ENCODE data around the gene SLC35F3.
"Not testable (repeated sequence)": the region's sequence is repeated elsewhere in the genome, so short reads cannot be mapped to it uniquely, and the experiment has no call there.

Gene SLC35F3

GRCh38 chr1:234345237-234345636 is 440.8 kb downstream of the SLC35F3 start:
- no peaks in the 10 kb centered on the region for H3K36me3 ChIP-seq (replicated peaks)
- no peaks in the 10 kb centered on the region for H3K9me3 ChIP-seq
- no peak for DNase-seq (ENCODE audit: low spot score in 2 of 2)
- peaks cover under 1% of the 10 kb centered on the region for H3K27me3 ChIP-seq (ENCODE audit: low read depth)
- no peaks in the 10 kb centered on the region for H3K4me1 ChIP-seq
- in situ Hi-C loops (cut with MboI; ENCODE audit: low sequenced_read_pairs): no loop called here
- H3K4me3 ChIP-seq: no peak overlapping the region

DNA sequence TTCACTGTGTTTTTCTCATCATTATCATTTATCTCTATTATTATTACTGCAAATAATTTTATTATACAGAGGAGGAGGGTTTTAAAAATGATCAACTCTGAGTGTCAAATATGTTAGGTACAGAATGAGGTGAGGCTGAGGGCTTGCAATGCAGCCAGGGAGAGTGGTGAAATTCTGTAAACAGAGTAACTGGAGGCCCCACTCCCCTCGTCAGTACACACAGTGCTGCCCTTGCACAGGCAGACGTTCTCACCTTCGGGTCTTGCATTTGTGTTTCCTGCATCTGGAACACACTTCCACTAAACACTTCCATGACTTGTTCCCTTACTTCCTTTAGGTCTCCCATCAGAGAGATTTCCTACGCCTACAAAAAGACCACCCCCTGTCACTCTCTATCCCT is 444.5 kb downstream of the SLC35F3 start:
- peaks cover 10% of the 10 kb centered on the region for H3K27me3 ChIP-seq (ENCODE audit: low read depth)
- H3K4me1 ChIP-seq: no peaks in the 10 kb centered on the region
- H3K4me3 ChIP-seq: no peak overlapping the region
- H3K36me3 ChIP-seq (replicated peaks): no peaks in the 10 kb centered on the region
- in situ Hi-C loops (cut with MboI; ENCODE audit: low sequenced_read_pairs): no loop called here
- no peak for DNase-seq (ENCODE audit: low spot score in 2 of 2)
- 0 out of 2 replicates have a peak, but pooled peaks cover 3% of the 10 kb centered on the region for H3K9me3 ChIP-seq

GRCh38 chr1:234355782-234356510 is 451.5 kb downstream of the SLC35F3 start:
- no peak for DNase-seq (ENCODE audit: low spot score in 2 of 2)
- Histone ChIP-seq H3K36me3 (replicated peaks) (no peaks in the 10 kb centered on the region), H3K4me3 (no peak overlapping the region), H3K4me1 (no peaks in the 10 kb centered on the region), H3K9me3 (0 out of 2 replicates have a peak, but pooled peaks cover 3% of the 10 kb centered on the region), H3K27me3 (ENCODE audit: low read depth) (peaks cover 3% of the 10 kb centered on the region; the same call in 1 of the 2 replicates)
- in situ Hi-C loops (cut with MboI; ENCODE audit: low sequenced_read_pairs): no loop called here

DNA sequence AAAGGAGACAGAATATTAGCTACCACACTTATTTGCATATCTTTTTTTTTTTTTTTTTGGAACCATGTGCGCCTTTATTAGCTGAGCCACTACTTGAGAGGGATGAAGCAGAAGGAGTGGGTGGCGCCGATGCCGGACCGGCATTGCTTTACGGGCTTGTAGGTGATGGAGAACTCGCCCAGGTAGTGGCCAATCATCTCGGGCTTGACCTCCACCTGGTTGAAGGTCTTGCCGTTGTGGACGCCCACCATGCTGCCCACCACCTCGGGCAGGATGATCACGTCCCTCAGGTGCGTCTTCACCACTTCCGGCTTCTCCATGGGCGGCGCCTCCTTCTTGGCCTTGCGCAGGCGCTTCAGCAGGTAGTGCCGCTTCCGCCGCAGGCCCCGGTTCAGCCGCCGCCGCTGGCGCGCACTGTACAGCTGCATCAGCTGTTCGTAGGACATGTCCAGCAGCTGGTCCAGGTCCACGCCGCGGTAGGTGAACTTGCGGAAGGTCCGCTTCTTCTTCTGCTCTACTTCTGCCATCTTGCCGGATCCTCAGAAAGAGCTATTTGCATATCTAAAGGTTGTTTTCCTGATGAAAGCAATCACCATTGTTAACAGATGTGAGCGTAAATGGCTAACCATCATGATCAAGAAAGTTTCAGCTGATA is 452.3 kb downstream of the SLC35F3 start:
- H3K4me3 ChIP-seq; H3K27me3 ChIP-seq (ENCODE audit: low read depth); H3K9me3 ChIP-seq; H3K4me1 ChIP-seq; in situ Hi-C loops (cut with MboI; ENCODE audit: low sequenced_read_pairs); DNase-seq (ENCODE audit: low spot score in 2 of 2); H3K36me3 ChIP-seq (replicated peaks): not testable (repeated sequence)

DNA sequence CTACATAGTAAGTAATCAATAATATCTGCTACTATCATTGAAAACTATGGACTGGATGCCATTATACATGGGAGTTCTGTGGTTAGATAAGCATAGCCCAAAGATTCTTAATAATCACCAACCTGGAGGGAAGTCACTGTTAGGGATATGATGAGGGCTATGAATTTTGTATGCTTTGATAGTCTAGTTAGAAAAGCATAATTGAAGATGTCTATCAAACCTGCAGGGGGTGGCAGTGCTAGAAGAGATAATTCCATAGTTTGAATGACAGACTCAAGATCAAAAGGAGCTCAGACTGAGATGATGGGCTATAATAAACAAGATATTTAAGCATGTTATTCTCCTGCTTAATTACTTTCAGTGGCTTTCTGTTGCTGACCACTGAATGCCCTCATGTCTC is 453.4 kb downstream of the SLC35F3 start:
- Histone ChIP-seq H3K36me3 (replicated peaks) (no peaks in the 10 kb centered on the region), H3K4me1 (no peaks in the 10 kb centered on the region), H3K4me3 (no peak overlapping the region), H3K9me3 (0 out of 2 replicates have a peak, but pooled peaks cover 3% of the 10 kb centered on the region), H3K27me3 (ENCODE audit: low read depth) (no peaks in the 10 kb centered on the region)
- DNase-seq (ENCODE audit: low spot score in 2 of 2): no peak
- in situ Hi-C loops (cut with MboI; ENCODE audit: low sequenced_read_pairs): no loop called here

- H3K4me1 ChIP-seq: no peaks in the 10 kb centered on the region
- no peaks in the 10 kb centered on the region for H3K36me3 ChIP-seq (replicated peaks)
- H3K9me3 ChIP-seq: no peaks in the 10 kb centered on the region
- no peak for DNase-seq (ENCODE audit: low spot score in 2 of 2)
- in situ Hi-C loops (cut with MboI; ENCODE audit: low sequenced_read_pairs): no loop called here
- no peak overlapping the region for H3K4me3 ChIP-seq
- H3K27me3 ChIP-seq (ENCODE audit: low read depth): no peaks in the 10 kb centered on the region
Observed at GRCh38 chr1:234361102-234361603, 456.7 kb downstream of the SLC35F3 start.

- in situ Hi-C loops (cut with MboI; ENCODE audit: low sequenced_read_pairs): no loop called here
- no peaks in the 10 kb centered on the region for H3K27me3 ChIP-seq (ENCODE audit: low read depth)
Observed at GRCh38 chr1:234362558-234362957, 458.1 kb downstream of the SLC35F3 start.

DNA sequence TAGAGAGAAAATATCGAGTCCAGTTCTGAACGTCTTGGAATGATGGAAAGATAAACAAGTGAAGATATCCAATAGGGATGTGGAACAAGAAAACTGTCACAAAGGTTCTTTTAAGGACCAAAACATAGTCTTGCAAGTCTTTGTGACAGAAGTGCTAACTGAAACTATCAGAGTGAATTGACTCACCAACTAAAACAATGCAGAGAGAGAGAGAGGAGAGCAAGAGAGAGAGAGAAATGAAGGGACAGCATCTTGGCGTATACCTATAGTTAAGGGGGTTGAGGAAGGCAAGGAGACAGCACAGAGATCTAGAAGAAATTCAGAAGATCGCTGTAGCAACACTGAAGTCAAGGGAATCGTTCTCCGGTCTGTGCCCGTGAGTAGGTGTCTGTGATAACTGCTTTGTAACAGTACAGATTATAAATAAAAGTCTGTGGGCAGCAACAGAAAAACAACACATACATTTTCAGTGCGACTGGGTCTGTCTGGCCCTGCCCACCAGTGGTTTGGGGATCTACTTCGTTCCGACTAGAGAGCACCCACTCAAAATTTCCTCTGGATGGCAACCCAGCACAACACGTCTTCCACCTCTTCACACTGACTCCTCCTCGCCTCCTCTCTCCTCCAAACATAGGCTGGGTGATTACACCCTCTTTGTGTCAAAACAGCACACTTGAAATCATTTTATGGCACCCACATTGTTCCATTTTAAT is 464.0 kb downstream of the SLC35F3 start:
- in situ Hi-C loops (cut with MboI; ENCODE audit: low sequenced_read_pairs): no loop called here
- H3K4me3 ChIP-seq: no peak overlapping the region
- DNase-seq (ENCODE audit: low spot score in 2 of 2): no peak

More at GRCh38 chr1:234362558-234362957, 458.1 kb downstream of the SLC35F3 start:
- no peaks in the 10 kb centered on the region for H3K36me3 ChIP-seq (replicated peaks)
- no peak for DNase-seq (ENCODE audit: low spot score in 2 of 2)
- no peaks in the 10 kb centered on the region for H3K9me3 ChIP-seq
- H3K4me1 ChIP-seq: no peaks in the 10 kb centered on the region
- no peak overlapping the region for H3K4me3 ChIP-seq

DNA sequence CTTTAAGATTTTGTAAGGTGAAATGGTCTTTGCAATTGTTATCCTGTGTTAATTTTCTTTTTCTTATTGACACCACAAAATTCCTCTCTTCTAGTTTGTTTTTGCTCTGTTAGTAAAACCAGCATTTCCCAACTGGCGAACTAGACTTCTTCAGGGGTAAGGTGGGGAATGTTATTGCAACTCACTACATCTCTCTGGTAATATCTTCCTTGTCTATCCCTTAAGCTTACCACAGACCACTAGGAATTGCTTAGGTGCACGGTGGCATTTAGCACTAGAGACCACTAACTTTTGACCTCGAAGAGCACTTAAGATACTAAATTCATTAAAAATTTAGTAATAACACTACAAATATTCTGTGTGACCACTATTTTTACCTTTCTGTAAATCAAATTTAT is 464.6 kb downstream of the SLC35F3 start:
- Histone ChIP-seq H3K4me1 (peaks cover 9% of the 10 kb centered on the region; the same call in 1 of the 2 replicates), H3K27me3 (ENCODE audit: low read depth) (no peaks in the 10 kb centered on the region), H3K4me3 (no peak overlapping the region), H3K9me3 (no peaks in the 10 kb centered on the region), H3K36me3 (replicated peaks) (0 out of 2 replicates have a peak, but pooled peaks cover 4% of the 10 kb centered on the region)
- in situ Hi-C loops (cut with MboI; ENCODE audit: low sequenced_read_pairs): no loop called here
- DNase-seq (ENCODE audit: low spot score in 2 of 2): no peak

More for the DNA sequence above, 464.0 kb downstream of the SLC35F3 start:
- Histone ChIP-seq H3K27me3 (ENCODE audit: low read depth) (no peaks in the 10 kb centered on the region), H3K36me3 (replicated peaks) (0 out of 2 replicates have a peak, but pooled peaks cover 2% of the 10 kb centered on the region), H3K9me3 (no peaks in the 10 kb centered on the region), H3K4me1 (peaks cover 9% of the 10 kb centered on the region; the same call in 1 of the 2 replicates)

GRCh38 chr1:234369784-234370183 is 465.3 kb downstream of the SLC35F3 start:
- no peaks in the 10 kb centered on the region for H3K9me3 ChIP-seq
- no peak overlapping the region for H3K4me3 ChIP-seq
- in situ Hi-C loops (cut with MboI; ENCODE audit: low sequenced_read_pairs): no loop called here
- DNase-seq (ENCODE audit: low spot score in 2 of 2): no peak
- H3K27me3 ChIP-seq (ENCODE audit: low read depth): no peaks in the 10 kb centered on the region
- H3K36me3 ChIP-seq (replicated peaks): peaks cover 4% of the 10 kb centered on the region; the same call in 1 of the 2 replicates
- H3K4me1 ChIP-seq: peaks cover 14% of the 10 kb centered on the region

DNA sequence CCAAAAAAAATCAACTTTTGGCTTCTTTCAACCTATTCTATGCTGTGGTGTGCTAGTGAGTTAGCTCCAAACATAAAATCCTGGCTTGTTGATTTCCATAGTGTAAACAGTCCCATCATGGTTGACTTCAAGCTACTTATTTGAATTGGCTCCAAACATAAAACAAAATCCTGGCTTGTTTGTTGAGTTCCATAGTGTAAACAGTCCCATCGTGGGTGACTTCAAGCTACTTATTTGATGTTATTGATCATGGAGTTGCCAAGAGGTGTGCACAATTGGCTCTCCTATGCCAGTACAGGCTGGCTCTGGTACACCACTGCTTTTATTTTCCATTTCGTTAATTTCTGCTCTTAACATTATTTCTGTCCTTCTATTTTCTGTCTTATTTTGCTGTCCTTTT is 466.9 kb downstream of the SLC35F3 start:
- Histone ChIP-seq H3K27me3 (ENCODE audit: low read depth) (no peaks in the 10 kb centered on the region), H3K9me3 (no peaks in the 10 kb centered on the region), H3K4me1 (peaks cover 14% of the 10 kb centered on the region), H3K4me3 (no peak overlapping the region), H3K36me3 (replicated peaks) (peaks cover 18% of the 10 kb centered on the region)
- in situ Hi-C loops (cut with MboI; ENCODE audit: low sequenced_read_pairs): no loop called here
- DNase-seq (ENCODE audit: low spot score in 2 of 2): no peak

DNA sequence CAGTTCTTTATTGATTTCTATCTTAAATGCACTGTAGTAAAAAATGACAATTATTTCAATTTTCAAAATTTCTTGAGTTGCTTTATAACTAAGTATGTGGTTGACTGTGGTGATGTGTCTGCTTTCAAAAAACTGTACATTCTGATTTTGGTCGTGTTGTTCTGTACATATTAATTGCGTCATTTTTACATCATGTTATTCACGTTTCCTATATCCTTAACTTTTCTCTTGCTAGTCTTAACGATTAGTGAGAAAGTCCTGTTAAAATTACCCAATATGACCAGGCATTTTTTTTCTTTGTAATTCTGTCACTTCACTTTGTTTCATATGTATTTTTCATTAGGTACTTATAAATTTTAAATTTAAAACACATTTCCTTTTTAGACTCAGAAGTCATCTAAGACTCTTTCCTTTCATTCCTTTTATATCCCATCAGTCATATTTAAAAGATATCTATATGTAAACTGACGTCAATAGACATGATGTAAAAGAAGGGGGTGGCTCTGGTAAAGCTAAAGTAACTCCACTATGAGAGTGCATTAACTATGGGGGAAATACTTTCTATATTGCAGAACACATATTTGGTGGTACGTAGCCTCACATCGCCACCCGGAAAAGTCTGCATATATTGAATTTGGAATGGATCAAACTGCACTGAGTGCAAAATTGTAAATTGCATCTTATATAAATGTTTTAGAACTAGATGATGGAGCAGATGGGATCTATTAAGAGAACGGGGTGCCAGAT is 467.7 kb downstream of the SLC35F3 start:
- in situ Hi-C loops (cut with MboI; ENCODE audit: low sequenced_read_pairs): no loop called here
- DNase-seq (ENCODE audit: low spot score in 2 of 2): no peak
- peak overlapping the region; percentile 97 for H3K4me3 ChIP-seq

More for the DNA sequence above, 467.7 kb downstream of the SLC35F3 start:
- H3K9me3 ChIP-seq: no peaks in the 10 kb centered on the region
- no peaks in the 10 kb centered on the region for H3K27me3 ChIP-seq (ENCODE audit: low read depth)
- H3K36me3 ChIP-seq (replicated peaks): peaks cover 25% of the 10 kb centered on the region
- H3K4me1 ChIP-seq: peaks cover 14% of the 10 kb centered on the region
